ENCODE results near the gene FMNL2.

DNA sequence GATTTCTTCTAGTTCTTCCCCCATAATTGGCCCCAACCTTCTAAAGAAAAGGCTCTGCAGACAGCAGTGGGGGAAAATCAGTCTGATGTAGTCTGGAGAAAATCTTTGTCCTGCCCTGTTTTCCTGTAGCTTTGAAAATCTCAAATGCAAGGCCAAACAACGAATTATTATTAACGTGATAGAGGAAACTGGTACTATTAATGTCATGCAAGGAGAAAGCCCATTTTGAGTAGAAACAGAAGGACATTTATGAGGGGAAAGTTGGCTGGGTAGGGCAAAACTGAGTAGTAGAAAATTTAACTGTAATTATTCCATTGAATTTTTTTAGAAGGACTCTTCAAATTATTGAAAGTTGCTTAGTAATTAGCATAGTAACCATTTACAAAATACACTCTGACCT is 98.8 kb downstream of the FMNL2 start:
- TF ChIP-seq TAF1 (IDR thresholded peaks at IDR 0.05; ENCODE audit: borderline replicate concordance, low read depth, low read length) = no peak
- no peak for TF ChIP-seq POLR2A (IDR thresholded peaks at IDR 0.05; ENCODE audit: low read depth, low read length)
